CD4-positive, alpha-beta T cell treated with Interleukin-6 at 100 ng/mL for 8 hours (primary cell): Measurements from ENCODE around the gene NPC1L1.

ENCODE experiments used
- DNase-seq: peaks from one replicate; pipeline ENCODE4 v3.0.0-alpha.2; 2020; ENCODE audit warnings: mixed read lengths, low spot score

NPC1L1 gene

DNA sequence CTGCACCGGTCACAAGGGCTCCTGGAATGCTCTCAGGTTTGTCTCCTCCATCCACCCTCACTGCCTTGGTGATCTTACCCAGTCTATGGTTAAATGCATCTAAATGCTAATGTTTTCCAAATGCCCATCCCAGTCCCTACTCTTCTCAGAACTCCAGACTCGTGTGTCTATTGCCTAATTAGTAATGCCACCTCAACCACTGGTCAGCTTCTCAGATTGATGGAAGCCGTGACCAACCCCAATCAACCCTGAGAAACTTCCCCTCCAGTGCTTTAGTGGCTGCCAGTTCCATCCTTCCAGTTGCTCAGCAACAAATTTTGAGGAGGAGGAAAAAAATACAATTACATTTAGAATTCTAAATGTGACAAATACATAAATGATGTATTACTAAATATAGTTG, 69.3 kb downstream of the NPC1L1 start:
- DNase-seq, result no peak

DNA sequence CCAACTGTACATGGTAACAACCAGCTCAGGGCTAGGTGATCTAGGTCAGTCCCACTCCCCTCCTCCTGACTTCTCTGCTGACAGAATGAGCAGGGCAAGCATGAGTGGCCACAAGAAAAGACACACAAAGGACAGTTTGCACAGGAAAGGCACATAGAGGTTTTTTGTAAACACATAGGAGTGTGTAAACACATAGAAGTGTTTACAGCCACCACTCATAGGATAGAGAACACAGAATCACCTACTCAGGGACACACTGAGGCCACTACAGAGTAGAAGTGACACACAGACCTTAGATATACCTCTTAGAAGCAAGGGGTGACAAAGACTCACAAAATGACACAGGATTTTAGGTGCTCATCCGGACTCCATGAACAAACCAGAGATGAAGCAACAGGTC, 69.7 kb downstream of the NPC1L1 start:
- DNase-seq, result no peak

DNA sequence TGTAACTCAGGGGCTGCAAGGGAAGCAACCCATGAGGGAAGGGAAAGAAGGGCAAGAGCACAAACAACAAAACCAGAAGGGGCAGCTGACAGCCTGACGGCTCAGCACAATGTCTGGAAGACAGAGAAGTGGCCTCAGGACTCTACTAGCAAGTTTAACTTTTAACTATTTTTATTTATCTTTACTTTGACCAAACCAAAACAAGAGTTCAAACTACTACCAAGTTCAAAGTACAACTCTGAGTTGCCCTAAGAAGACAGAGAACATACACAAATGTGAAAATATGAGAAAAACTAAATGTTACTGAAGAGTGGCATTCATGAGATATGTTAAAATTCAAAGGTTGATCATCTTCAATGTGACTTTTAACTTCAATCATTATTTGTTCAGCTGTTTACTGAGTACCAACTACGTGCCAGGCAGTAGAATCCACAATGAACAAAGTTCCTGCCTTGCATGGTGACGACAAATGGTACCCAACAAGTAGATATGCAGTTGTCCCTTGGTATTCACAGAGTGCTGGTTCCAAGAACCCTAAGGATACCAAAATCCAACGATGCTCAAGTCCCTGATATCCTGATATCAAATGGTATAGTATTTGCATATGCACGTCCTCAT, 70.4 kb downstream of the NPC1L1 start:
- no peak for DNase-seq

DNA sequence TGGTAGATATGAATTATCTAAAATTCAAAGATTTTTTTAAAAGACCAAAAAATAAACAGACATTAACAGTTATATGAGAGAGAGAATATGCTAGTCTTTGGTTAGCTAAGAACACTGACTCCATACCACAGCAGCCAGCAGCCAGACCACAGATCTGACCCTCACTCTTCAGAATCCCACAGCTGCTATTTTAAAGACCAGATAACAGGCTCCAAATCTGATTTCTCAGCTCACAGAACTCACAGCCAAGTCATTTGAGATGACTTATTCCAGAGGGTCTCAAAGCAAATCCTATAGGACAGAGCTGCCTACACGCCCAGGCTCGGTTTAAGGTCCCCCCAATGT, 71.0 kb downstream of the NPC1L1 start:
- DNase-seq, result no peak

GRCh38 chr7:44469461-44470134, 71.5 kb downstream of the NPC1L1 start:
- no peak for DNase-seq

- DNase-seq, result no peak
These were observed 73.9 kb downstream of the NPC1L1 start for GRCh38 chr7:44467217-44467548.

GRCh38 chr7:44466300-44467216, 74.6 kb downstream of the NPC1L1 start:
- DNase-seq, result no peak

DNA sequence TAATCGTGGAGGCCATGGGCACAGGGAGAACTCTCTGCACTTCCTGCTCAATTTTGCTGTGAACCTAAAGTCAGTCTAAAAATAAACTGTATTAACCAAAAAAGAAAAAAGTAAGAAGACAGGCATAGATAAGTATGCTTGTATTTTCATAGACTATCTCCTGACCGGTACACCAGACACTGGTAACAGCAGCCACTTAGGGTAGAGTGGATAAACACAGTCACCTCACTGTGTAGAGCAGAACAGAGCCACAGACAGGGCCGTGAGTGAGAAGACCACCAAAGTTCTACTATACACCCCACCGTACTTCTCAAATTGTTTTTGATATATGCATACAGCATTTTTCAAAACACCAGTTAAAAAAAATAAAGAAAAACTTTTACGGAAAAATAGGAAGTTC, 75.6 kb downstream of the NPC1L1 start:
- DNase-seq, result no peak

DNA sequence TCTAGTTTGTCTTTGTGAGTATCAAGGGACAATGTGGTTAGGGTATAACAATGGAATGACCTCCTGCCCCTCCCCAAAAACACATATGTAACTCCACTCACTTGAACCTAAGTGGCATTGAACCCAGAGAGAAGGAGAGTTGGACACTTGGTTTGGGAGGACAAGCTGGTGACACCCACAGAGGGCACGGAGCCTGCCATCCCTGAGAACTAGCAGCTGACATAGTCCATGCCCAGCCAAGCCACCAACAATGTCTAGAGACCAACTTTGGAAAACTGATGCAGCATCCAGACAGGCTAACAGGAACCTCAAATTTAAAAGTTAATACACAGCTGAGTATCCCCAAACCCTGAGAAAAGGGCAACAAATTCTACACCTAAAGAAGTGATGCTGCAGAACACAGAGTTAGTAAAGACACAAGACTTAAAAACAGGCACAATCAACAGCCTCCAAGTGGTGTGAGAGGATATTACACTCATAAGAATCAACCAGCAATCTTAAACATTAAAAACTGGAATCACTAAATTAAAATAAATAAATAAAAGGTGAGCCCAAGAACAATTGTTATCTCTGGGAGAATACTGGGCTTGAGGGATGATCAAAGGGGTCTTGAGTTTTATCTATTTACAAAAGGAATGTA, 77.8 kb downstream of the NPC1L1 start:
- DNase-seq, result no peak
